GM12875 (cell line): ENCODE results near the gene SEL1L.

ENCODE experiments used
- H3K4me3 ChIP-seq: one replicate; pipeline ENCODE4 v1.5.1; 2011; ENCODE audit warnings: low read depth, low read length, control low read depth
- CTCF ChIP-seq: IDR thresholded peaks from 2 replicates; pipeline ENCODE4 v1.5.1; 2011; ENCODE audit warnings: low read depth, mild to moderate bottlenecking, control low read depth, inconsistent platforms, low read length, moderate library complexity, borderline replicate concordance; ENCODE audit not compliant: insufficient read depth

SEL1L gene

GRCh38 chr14:81441626-81442134 lies 92.0 kb downstream of the SEL1L start:
- no peak for TF ChIP-seq CTCF
- no peak overlapping the region for H3K4me3 ChIP-seq

- no peak for TF ChIP-seq CTCF
- H3K4me3 ChIP-seq, result no peak overlapping the region
Measured at GRCh38 chr14:81440041-81440440, 93.6 kb downstream of the SEL1L start.

GRCh38 chr14:81437244-81437643 lies 96.4 kb downstream of the SEL1L start:
- no peak overlapping the region for H3K4me3 ChIP-seq
- TF ChIP-seq CTCF, result no peak

- H3K4me3 ChIP-seq, result no peak overlapping the region
- TF ChIP-seq CTCF, result no peak
Measured at GRCh38 chr14:81436296-81437138, 97.1 kb downstream of the SEL1L start.

GRCh38 chr14:81435391-81436295 lies 98.0 kb downstream of the SEL1L start:
- H3K4me3 ChIP-seq, result no peak overlapping the region
- TF ChIP-seq CTCF, result no peak

- TF ChIP-seq CTCF, result no peak
- no peak overlapping the region for H3K4me3 ChIP-seq
Measured at GRCh38 chr14:81435048-81435390, 98.6 kb downstream of the SEL1L start.
